GM19025 (cell line): ENCODE results near the gene CDCA7L.
A peak's percentile ranks its signal among the peaks of the same experiment; 100 is the strongest.

Experiments
- ATAC-seq: cut with Tn5 transposase; IDR thresholded peaks from one replicate; pipeline ENCODE4 v1.9.1; 2021; ENCODE audit warnings: mild to moderate bottlenecking, low read depth, moderate library complexity; ENCODE audit not compliant: unreplicated experiment

Gene CDCA7L

GRCh38 chr7:21945454-21946221 lies at the start of gene CDCA7L:
Gene CDCA7L (minus strand): TSS chr7:21945899. CDS start chr7:21945804, 95 bp downstream.
- peak; percentile 92 for ATAC-seq

- ATAC-seq, result no peak
Measured at GRCh38 chr7:21986096-21986495, 40.4 kb upstream of the CDCA7L start.

- no peak for ATAC-seq
Measured at GRCh38 chr7:21984042-21984441, 38.3 kb upstream of the CDCA7L start.

- no peak for ATAC-seq
Measured at GRCh38 chr7:21983056-21983455, 37.4 kb upstream of the CDCA7L start.

- ATAC-seq, result no peak
Measured at GRCh38 chr7:21981524-21981923, 35.8 kb upstream of the CDCA7L start.

- ATAC-seq, result no peak
Measured at GRCh38 chr7:21980926-21981500, 35.3 kb upstream of the CDCA7L start.

- ATAC-seq, result no peak
Measured at GRCh38 chr7:21972397-21972784, 26.7 kb upstream of the CDCA7L start.

- no peak for ATAC-seq
Measured at GRCh38 chr7:21971780-21972396, 26.2 kb upstream of the CDCA7L start.

- no peak for ATAC-seq
Measured at GRCh38 chr7:21969822-21970221, 24.1 kb upstream of the CDCA7L start.

- ATAC-seq, result no peak
Measured at GRCh38 chr7:21967598-21968003, 21.9 kb upstream of the CDCA7L start.

- ATAC-seq, result peak; percentile 72
Measured at GRCh38 chr7:21966271-21966670, 20.6 kb upstream of the CDCA7L start.

- no peak for ATAC-seq
Measured at GRCh38 chr7:21965291-21965690, 19.6 kb upstream of the CDCA7L start.

GRCh38 chr7:21962677-21963076 lies 17.0 kb upstream of the CDCA7L start:
- ATAC-seq, result no peak

GRCh38 chr7:21960922-21961321 lies 15.2 kb upstream of the CDCA7L start:
- no peak for ATAC-seq

- ATAC-seq, result no peak
Measured at GRCh38 chr7:21959387-21959776, 13.7 kb upstream of the CDCA7L start.

- ATAC-seq, result no peak
Measured at GRCh38 chr7:21953781-21954180, 8.1 kb upstream of the CDCA7L start.

GRCh38 chr7:21948887-21949540 lies 3.3 kb upstream of the CDCA7L start:
- ATAC-seq, result no peak

- ATAC-seq, result no peak
Measured at GRCh38 chr7:21948364-21948763, 2.7 kb upstream of the CDCA7L start.

GRCh38 chr7:21947946-21948345 lies 2.2 kb upstream of the CDCA7L start:
- ATAC-seq, result no peak

- ATAC-seq, result no peak
Measured at GRCh38 chr7:21947056-21947455, 1.4 kb upstream of the CDCA7L start.

GRCh38 chr7:21946222-21946709 lies 567 bp upstream of the CDCA7L start:
- ATAC-seq, result no peak
